ENCODE data around the gene RASSF5.

RASSF5 gene

GRCh38 chr1:206532368-206532767 lies 25.0 kb downstream of the RASSF5 start:
- Histone ChIP-seq H3K36me3 (ENCODE audit: control insufficient read depth, insufficient read depth, low read length) (no peaks in the 10 kb centered on the region), H3K27me3 (ENCODE audit: control insufficient read depth, insufficient read depth, low read length, poor library complexity, severe bottlenecking) (no peaks in the 10 kb centered on the region), H3K4me3 (ENCODE audit: insufficient read depth, low read depth, low read length) (no peak overlapping the region), H3K27ac (ENCODE audit: insufficient read depth, low read depth, low read length, poor library complexity, severe bottlenecking) (no peak overlapping the region), H3K4me1 (ENCODE audit: control insufficient read depth, insufficient read depth, low read length) (no peaks in the 10 kb centered on the region), H3K9me3 (ENCODE audit: control insufficient read depth, low read length) (no peaks in the 10 kb centered on the region)
- 92 to 94% methylated on average over 7 of the region's 7 CpGs for WGBS, 2 experiments

- H3K4me3 ChIP-seq (ENCODE audit: insufficient read depth, low read depth, low read length): no peak overlapping the region
- H3K9me3 ChIP-seq (ENCODE audit: control insufficient read depth, low read length): no peaks in the 10 kb centered on the region
- WGBS, 2 experiments: 91 to 93% methylated on average over 3 of the region's 3 CpGs
- no peak overlapping the region for H3K27ac ChIP-seq (ENCODE audit: insufficient read depth, low read depth, low read length, poor library complexity, severe bottlenecking)
- no peaks in the 10 kb centered on the region for H3K36me3 ChIP-seq (ENCODE audit: control insufficient read depth, insufficient read depth, low read length)
- H3K27me3 ChIP-seq (ENCODE audit: control insufficient read depth, insufficient read depth, low read length, poor library complexity, severe bottlenecking): no peaks in the 10 kb centered on the region
- H3K4me1 ChIP-seq (ENCODE audit: control insufficient read depth, insufficient read depth, low read length): peaks cover 2% of the 10 kb centered on the region
Measured at GRCh38 chr1:206534552-206534951, 27.2 kb downstream of the RASSF5 start.

GRCh38 chr1:206535853-206536188 lies 28.5 kb downstream of the RASSF5 start:
- H3K36me3 ChIP-seq (ENCODE audit: control insufficient read depth, insufficient read depth, low read length): no peaks in the 10 kb centered on the region
- H3K9me3 ChIP-seq (ENCODE audit: control insufficient read depth, low read length): no peaks in the 10 kb centered on the region
- H3K4me1 ChIP-seq (ENCODE audit: control insufficient read depth, insufficient read depth, low read length): peaks cover 13% of the 10 kb centered on the region
- no peaks in the 10 kb centered on the region for H3K27me3 ChIP-seq (ENCODE audit: control insufficient read depth, insufficient read depth, low read length, poor library complexity, severe bottlenecking)
- WGBS, 2 experiments: 91 to 92% methylated on average over 6 of the region's 6 CpGs
- H3K27ac ChIP-seq (ENCODE audit: insufficient read depth, low read depth, low read length, poor library complexity, severe bottlenecking): no peak overlapping the region
- no peak overlapping the region for H3K4me3 ChIP-seq (ENCODE audit: insufficient read depth, low read depth, low read length)

GRCh38 chr1:206537141-206537540 lies 29.8 kb downstream of the RASSF5 start:
- H3K4me1 ChIP-seq (ENCODE audit: control insufficient read depth, insufficient read depth, low read length): peaks cover 13% of the 10 kb centered on the region
- no peak overlapping the region for H3K27ac ChIP-seq (ENCODE audit: insufficient read depth, low read depth, low read length, poor library complexity, severe bottlenecking)
- no peaks in the 10 kb centered on the region for H3K9me3 ChIP-seq (ENCODE audit: control insufficient read depth, low read length)
- no peaks in the 10 kb centered on the region for H3K36me3 ChIP-seq (ENCODE audit: control insufficient read depth, insufficient read depth, low read length)
- H3K27me3 ChIP-seq (ENCODE audit: control insufficient read depth, insufficient read depth, low read length, poor library complexity, severe bottlenecking): no peaks in the 10 kb centered on the region
- H3K4me3 ChIP-seq (ENCODE audit: insufficient read depth, low read depth, low read length): no peak overlapping the region
- WGBS, 2 experiments: 70 to 82% methylated on average over 4 of the region's 4 CpGs

GRCh38 chr1:206538086-206538770 lies 30.9 kb downstream of the RASSF5 start:
- no peaks in the 10 kb centered on the region for H3K27me3 ChIP-seq (ENCODE audit: control insufficient read depth, insufficient read depth, low read length, poor library complexity, severe bottlenecking)
- 91 to 92% methylated on average over 6 of the region's 6 CpGs for WGBS, 2 experiments

GRCh38 chr1:206538901-206539640 lies 31.7 kb downstream of the RASSF5 start:
- no peaks in the 10 kb centered on the region for H3K27me3 ChIP-seq (ENCODE audit: control insufficient read depth, insufficient read depth, low read length, poor library complexity, severe bottlenecking)
- peaks cover 13% of the 10 kb centered on the region for H3K4me1 ChIP-seq (ENCODE audit: control insufficient read depth, insufficient read depth, low read length)
- H3K27ac ChIP-seq (ENCODE audit: insufficient read depth, low read depth, low read length, poor library complexity, severe bottlenecking): no peak overlapping the region
- H3K36me3 ChIP-seq (ENCODE audit: control insufficient read depth, insufficient read depth, low read length): no peaks in the 10 kb centered on the region
- no peak overlapping the region for H3K4me3 ChIP-seq (ENCODE audit: insufficient read depth, low read depth, low read length)
- no peaks in the 10 kb centered on the region for H3K9me3 ChIP-seq (ENCODE audit: control insufficient read depth, low read length)
- 94 to 95% methylated on average over 9 to 10 of the region's 10 CpGs for WGBS, 2 experiments

More at GRCh38 chr1:206538086-206538770, 30.9 kb downstream of the RASSF5 start:
- Histone ChIP-seq H3K9me3 (ENCODE audit: control insufficient read depth, low read length) (no peaks in the 10 kb centered on the region), H3K4me3 (ENCODE audit: insufficient read depth, low read depth, low read length) (no peak overlapping the region), H3K27ac (ENCODE audit: insufficient read depth, low read depth, low read length, poor library complexity, severe bottlenecking) (no peak overlapping the region), H3K4me1 (ENCODE audit: control insufficient read depth, insufficient read depth, low read length) (peaks cover 13% of the 10 kb centered on the region), H3K36me3 (ENCODE audit: control insufficient read depth, insufficient read depth, low read length) (no peaks in the 10 kb centered on the region)

GRCh38 chr1:206540044-206540780 lies 32.9 kb downstream of the RASSF5 start:
- H3K4me1 ChIP-seq (ENCODE audit: control insufficient read depth, insufficient read depth, low read length): peaks cover 13% of the 10 kb centered on the region
- H3K27ac ChIP-seq (ENCODE audit: insufficient read depth, low read depth, low read length, poor library complexity, severe bottlenecking): no peak overlapping the region
- no peaks in the 10 kb centered on the region for H3K9me3 ChIP-seq (ENCODE audit: control insufficient read depth, low read length)
- H3K4me3 ChIP-seq (ENCODE audit: insufficient read depth, low read depth, low read length): no peak overlapping the region
- 85 to 86% methylated on average over 8 of the region's 8 CpGs for WGBS, 2 experiments
- H3K27me3 ChIP-seq (ENCODE audit: control insufficient read depth, insufficient read depth, low read length, poor library complexity, severe bottlenecking): no peaks in the 10 kb centered on the region
- no peaks in the 10 kb centered on the region for H3K36me3 ChIP-seq (ENCODE audit: control insufficient read depth, insufficient read depth, low read length)

GRCh38 chr1:206541236-206541833 lies 34.0 kb downstream of the RASSF5 start:
- WGBS, 2 experiments: 94 to 95% methylated on average over 7 of the region's 7 CpGs
- Histone ChIP-seq H3K27me3 (ENCODE audit: control insufficient read depth, insufficient read depth, low read length, poor library complexity, severe bottlenecking) (no peaks in the 10 kb centered on the region), H3K27ac (ENCODE audit: insufficient read depth, low read depth, low read length, poor library complexity, severe bottlenecking) (no peak overlapping the region), H3K36me3 (ENCODE audit: control insufficient read depth, insufficient read depth, low read length) (no peaks in the 10 kb centered on the region), H3K4me3 (ENCODE audit: insufficient read depth, low read depth, low read length) (no peak overlapping the region), H3K9me3 (ENCODE audit: control insufficient read depth, low read length) (no peaks in the 10 kb centered on the region), H3K4me1 (ENCODE audit: control insufficient read depth, insufficient read depth, low read length) (peaks cover 13% of the 10 kb centered on the region)

GRCh38 chr1:206544562-206545257 lies 37.4 kb downstream of the RASSF5 start:
- peaks cover 9% of the 10 kb centered on the region for H3K4me1 ChIP-seq (ENCODE audit: control insufficient read depth, insufficient read depth, low read length)
- no peak overlapping the region for H3K27ac ChIP-seq (ENCODE audit: insufficient read depth, low read depth, low read length, poor library complexity, severe bottlenecking)
- no peaks in the 10 kb centered on the region for H3K9me3 ChIP-seq (ENCODE audit: control insufficient read depth, low read length)
- no peak overlapping the region for H3K4me3 ChIP-seq (ENCODE audit: insufficient read depth, low read depth, low read length)
- no peaks in the 10 kb centered on the region for H3K27me3 ChIP-seq (ENCODE audit: control insufficient read depth, insufficient read depth, low read length, poor library complexity, severe bottlenecking)
- no peaks in the 10 kb centered on the region for H3K36me3 ChIP-seq (ENCODE audit: control insufficient read depth, insufficient read depth, low read length)
- 14% methylated on average over 9 of the region's 9 CpGs for WGBS, 2 experiments

Measured in ectodermal cell (in vitro differentiated cells).